Activated CD8-positive, alpha-beta memory T cell treated with anti-CD3 and anti-CD28 coated beads, Interleukin-2, amount 10 ng/mL, durations not matched to agents 7 days and 5 days (primary cell): ENCODE data around the gene CITED2. TPM values are rescaled to one million over a fixed set of nuclear protein-coding genes. Genes with fewer than 3 reads are reported as not detected.

Experiments used
- ATAC-seq: fragments of 150-1000 bp; cut with Tn5 transposase; one replicate; pipeline ENCODE4 v1.10.0; 2021; ENCODE audit warnings: moderate library complexity
- CTCF ChIA-PET: fragments of 350-600 bp; sonication (Branson Sonifier 250); formaldehyde crosslinking; loops from one replicate; lab custom pipeline; 2021; ENCODE audit warnings: antibody characterized with exemption; lab: Charles Lee
- DNase-seq: peaks from one replicate; pipeline ENCODE4 v3.0.0-alpha.2; 2020
- H3K27ac Mint-ChIP-seq: one replicate; pipeline ENCODE4 v1.8.0; 2021; ENCODE audit warnings: mild to moderate bottlenecking, mixed read lengths
- H3K27me3 Mint-ChIP-seq: one replicate; pipeline ENCODE4 v1.8.0; 2021; ENCODE audit warnings: mixed read lengths
- H3K36me3 Mint-ChIP-seq: one replicate; pipeline ENCODE4 v1.8.0; 2021; ENCODE audit warnings: mild to moderate bottlenecking, mixed read lengths
- H3K4me1 Mint-ChIP-seq: one replicate; pipeline ENCODE4 v1.8.0; 2021; ENCODE audit warnings: mixed read lengths
- H3K4me3 Mint-ChIP-seq: one replicate; pipeline ENCODE4 v1.8.0; 2021; ENCODE audit warnings: mild to moderate bottlenecking, moderate library complexity, mixed read lengths
- H3K9me3 Mint-ChIP-seq: one replicate; pipeline ENCODE4 v1.8.0; 2022; ENCODE audit warnings: low read depth, mixed read lengths
- total RNA-seq, 2 experiments: library from RNA; stranded (reverse); gene quantifications; one replicate each; pipeline ENCODE4 v1.2.3, GENCODE V29; 2021

The CITED2 gene
- total RNA-seq, 2 experiments from 2014 or later = 102 to 107 TPM

GRCh38 chr6:139398658-139399057, 24.2 kb upstream of the CITED2 start:
- ATAC-seq (no peak), DNase-seq (no peak)
- no peaks in the 10 kb centered on the region for H3K27me3 Mint-ChIP-seq
- no peaks in the 10 kb centered on the region for H3K4me1 Mint-ChIP-seq
- H3K36me3 Mint-ChIP-seq = no peaks in the 10 kb centered on the region
- no peak overlapping the region for H3K4me3 Mint-ChIP-seq
- H3K27ac Mint-ChIP-seq = no peak overlapping the region
- no peaks in the 10 kb centered on the region for H3K9me3 Mint-ChIP-seq
- CTCF ChIA-PET = no interaction called here

GRCh38 chr6:139395891-139396301, 21.4 kb upstream of the CITED2 start:
- H3K27me3 Mint-ChIP-seq = no peaks in the 10 kb centered on the region
- no peaks in the 10 kb centered on the region for H3K4me1 Mint-ChIP-seq
- no peaks in the 10 kb centered on the region for H3K9me3 Mint-ChIP-seq
- H3K27ac Mint-ChIP-seq = no peak overlapping the region
- CTCF ChIA-PET = interaction anchor here (0.7 kb wide), 1 partner anchor 8 kb away, joined by 3 read pairs; no protein-coding TSS in a partner anchor
- ATAC-seq (no peak), DNase-seq (no peak)
- H3K36me3 Mint-ChIP-seq = no peaks in the 10 kb centered on the region
- no peak overlapping the region for H3K4me3 Mint-ChIP-seq

GRCh38 chr6:139395371-139395770, 20.9 kb upstream of the CITED2 start:
- Mint-ChIP-seq H3K27ac (no peak overlapping the region), H3K36me3 (no peaks in the 10 kb centered on the region), H3K27me3 (no peaks in the 10 kb centered on the region), H3K4me3 (no peak overlapping the region), H3K9me3 (no peaks in the 10 kb centered on the region), H3K4me1 (no peaks in the 10 kb centered on the region)
- ATAC-seq = no peak
- DNase-seq = no peak
- CTCF ChIA-PET = no interaction called here

- H3K27ac Mint-ChIP-seq = no peak overlapping the region
- H3K27me3 Mint-ChIP-seq = no peaks in the 10 kb centered on the region
- H3K4me3 Mint-ChIP-seq = no peak overlapping the region
- H3K36me3 Mint-ChIP-seq = no peaks in the 10 kb centered on the region
- no peaks in the 10 kb centered on the region for H3K4me1 Mint-ChIP-seq
- ATAC-seq = no peak
- no peaks in the 10 kb centered on the region for H3K9me3 Mint-ChIP-seq
- CTCF ChIA-PET = no interaction called here
- no peak for DNase-seq
Observed at GRCh38 chr6:139394027-139394649, 19.7 kb upstream of the CITED2 start.

- DNase-seq (no peak), ATAC-seq (peak; percentile 58)
- no peaks in the 10 kb centered on the region for H3K36me3 Mint-ChIP-seq
- no peaks in the 10 kb centered on the region for H3K27me3 Mint-ChIP-seq
- H3K4me3 Mint-ChIP-seq = no peak overlapping the region
- H3K27ac Mint-ChIP-seq = no peak overlapping the region
- no peaks in the 10 kb centered on the region for H3K9me3 Mint-ChIP-seq
- CTCF ChIA-PET = interaction anchor here (0.8 kb wide), 1 partner anchor 23 kb away, joined by 3 read pairs; no protein-coding TSS in a partner anchor
- no peaks in the 10 kb centered on the region for H3K4me1 Mint-ChIP-seq
Observed at GRCh38 chr6:139392794-139393193, 18.3 kb upstream of the CITED2 start.

GRCh38 chr6:139391709-139392108, 17.3 kb upstream of the CITED2 start:
- H3K4me3 Mint-ChIP-seq = no peak overlapping the region
- DNase-seq = no peak

GRCh38 chr6:139390447-139390846, 16.0 kb upstream of the CITED2 start:
- Mint-ChIP-seq H3K27me3 (no peaks in the 10 kb centered on the region), H3K4me3 (no peak overlapping the region), H3K36me3 (no peaks in the 10 kb centered on the region), H3K27ac (no peak overlapping the region), H3K4me1 (no peaks in the 10 kb centered on the region), H3K9me3 (no peaks in the 10 kb centered on the region)
- DNase-seq (no peak), ATAC-seq (no peak)
- CTCF ChIA-PET = no interaction called here

More at GRCh38 chr6:139391709-139392108, 17.3 kb upstream of the CITED2 start:
- H3K36me3 Mint-ChIP-seq = no peaks in the 10 kb centered on the region
- H3K4me1 Mint-ChIP-seq = no peaks in the 10 kb centered on the region
- H3K27me3 Mint-ChIP-seq = no peaks in the 10 kb centered on the region
- CTCF ChIA-PET = no interaction called here
- ATAC-seq = no peak
- no peaks in the 10 kb centered on the region for H3K9me3 Mint-ChIP-seq
- H3K27ac Mint-ChIP-seq = no peak overlapping the region

- H3K27me3 Mint-ChIP-seq = no peaks in the 10 kb centered on the region
- no peak for DNase-seq
- no peak overlapping the region for H3K27ac Mint-ChIP-seq
- no peaks in the 10 kb centered on the region for H3K36me3 Mint-ChIP-seq
- no peaks in the 10 kb centered on the region for H3K4me1 Mint-ChIP-seq
- H3K9me3 Mint-ChIP-seq = no peaks in the 10 kb centered on the region
- H3K4me3 Mint-ChIP-seq = no peak overlapping the region
- CTCF ChIA-PET = interaction anchor here (1.8 kb wide), 1 partner anchor 13 kb away, joined by 4 read pairs; no protein-coding TSS in a partner anchor
- no peak for ATAC-seq
Observed at GRCh38 chr6:139388384-139388783, 13.9 kb upstream of the CITED2 start.

GRCh38 chr6:139386404-139386803, 12.0 kb upstream of the CITED2 start:
- Mint-ChIP-seq H3K9me3 (no peaks in the 10 kb centered on the region), H3K4me3 (no peak overlapping the region), H3K36me3 (no peaks in the 10 kb centered on the region), H3K27me3 (no peaks in the 10 kb centered on the region), H3K4me1 (no peaks in the 10 kb centered on the region), H3K27ac (no peak overlapping the region)
- no peak for DNase-seq
- ATAC-seq = no peak
- CTCF ChIA-PET = interaction anchor here (1.1 kb wide), 1 partner anchor 12 kb away, joined by 4 read pairs; the partner anchor contains the start of gene CITED2

GRCh38 chr6:139381216-139381865, 6.9 kb upstream of the CITED2 start:
- ATAC-seq (no peak), DNase-seq (no peak)
- Mint-ChIP-seq H3K27ac (no peak overlapping the region), H3K36me3 (no peaks in the 10 kb centered on the region), H3K4me3 (no peak overlapping the region), H3K9me3 (no peaks in the 10 kb centered on the region), H3K4me1 (peaks cover 26% of the 10 kb centered on the region), H3K27me3 (no peaks in the 10 kb centered on the region)
- CTCF ChIA-PET = no interaction called here

- H3K9me3 Mint-ChIP-seq = no peaks in the 10 kb centered on the region
- CTCF ChIA-PET = interaction anchor here (2.4 kb wide), 1 partner anchor 11 kb away, joined by 8 read pairs; no protein-coding TSS in a partner anchor
Observed at GRCh38 chr6:139380611-139381010, 6.2 kb upstream of the CITED2 start.

GRCh38 chr6:139380168-139380567, 5.7 kb upstream of the CITED2 start:
- H3K4me1 Mint-ChIP-seq = peaks cover 32% of the 10 kb centered on the region
- ATAC-seq = no peak
- no peaks in the 10 kb centered on the region for H3K9me3 Mint-ChIP-seq
- H3K27me3 Mint-ChIP-seq = no peaks in the 10 kb centered on the region
- no peak overlapping the region for H3K4me3 Mint-ChIP-seq
- no peak overlapping the region for H3K27ac Mint-ChIP-seq
- H3K36me3 Mint-ChIP-seq = no peaks in the 10 kb centered on the region
- no peak for DNase-seq
- CTCF ChIA-PET = interaction anchor here (2.4 kb wide), 1 partner anchor 11 kb away, joined by 8 read pairs; no protein-coding TSS in a partner anchor

More at GRCh38 chr6:139380611-139381010, 6.2 kb upstream of the CITED2 start:
- peaks cover 32% of the 10 kb centered on the region for H3K4me1 Mint-ChIP-seq
- no peak overlapping the region for H3K4me3 Mint-ChIP-seq
- ATAC-seq (no peak), DNase-seq (no peak)
- H3K27ac Mint-ChIP-seq = no peak overlapping the region
- no peaks in the 10 kb centered on the region for H3K36me3 Mint-ChIP-seq
- no peaks in the 10 kb centered on the region for H3K27me3 Mint-ChIP-seq

- no peaks in the 10 kb centered on the region for H3K27me3 Mint-ChIP-seq
- ATAC-seq (no peak), DNase-seq (no peak)
- peaks cover 5% of the 10 kb centered on the region for H3K36me3 Mint-ChIP-seq
- H3K4me1 Mint-ChIP-seq = peaks cover 32% of the 10 kb centered on the region
- CTCF ChIA-PET = interaction anchor here (2.4 kb wide), 1 partner anchor 9 kb away, joined by 8 read pairs; no protein-coding TSS in a partner anchor
- peak overlapping the region; percentile 39 for H3K27ac Mint-ChIP-seq
- H3K4me3 Mint-ChIP-seq = no peak overlapping the region
- no peaks in the 10 kb centered on the region for H3K9me3 Mint-ChIP-seq
Observed at GRCh38 chr6:139378882-139379341, 4.5 kb upstream of the CITED2 start.
